GM12878 (cell line): Measurements from ENCODE around the gene DLG1. TPM values are rescaled to one million over a fixed set of nuclear protein-coding genes. Genes with fewer than 3 reads are reported as not detected.
A peak's percentile ranks its signal among the peaks of the same experiment; 100 is the strongest.

ENCODE experiments used
- ATAC-seq: fragments of 200-7000 bp; cut with Tn5 transposase; 3 replicates; pipeline ENCODE4 v1.9.1; 2020; ENCODE audit warnings: mild to moderate bottlenecking, moderate library complexity
- BruUV-seq: library from RNA; stranded (reverse); fragments of 400-500 nt; replicated peaks from 2 replicates; lab custom pipeline; 2021; lab: Mats Ljungman, UMichigan
- CTCF ChIA-PET: fragments of 300-600 bp; sonication (Branson Sonifier 250); formaldehyde crosslinking; extraction: SDS; loops from one replicate; lab custom pipeline; 2021; ENCODE audit warnings: inconsistent platforms; lab: Yijun Ruan, JAX
- POLR2A ChIA-PET: fragments of 350-600 bp; formaldehyde crosslinking; extraction: SDS; loops from one replicate; lab custom pipeline; 2021; ENCODE audit warnings: inconsistent platforms; lab: Charles Lee
- RAD21 ChIA-PET: fragments of 300-600 bp; sonication (Branson Sonifier 250); formaldehyde crosslinking; loops from one replicate; lab custom pipeline; 2023; ENCODE audit warnings: antibody characterized with exemption; ENCODE audit not compliant: unreplicated experiment; lab: Charles Lee
- SMC1A ChIA-PET: fragments of 300-600 bp; sonication (Branson Sonifier 250); formaldehyde crosslinking; loops from one replicate; lab custom pipeline; 2023; ENCODE audit not compliant: unreplicated experiment, uncharacterized antibody; lab: Charles Lee
- DNase-seq: peaks from one replicate; pipeline ENCODE4 v3.0.0-alpha.2; 2011; ENCODE audit warnings: low read depth, low spot score
- FAIRE-seq: peaks from 3 replicates; lab custom pipeline; 2011; peaks lifted over from hg19 to GRCh38; lab: Jason Lieb, UNC
- H2AFZ ChIP-seq: 2 replicates; pipeline ENCODE4 v1.6.0; 2011; ENCODE audit warnings: low read depth, low read length, control low read depth; ENCODE audit not compliant: control insufficient read depth
- H3K27ac ChIP-seq: 2 replicates; pipeline ENCODE4 v1.5.1; 2011; ENCODE audit warnings: control low read depth; ENCODE audit not compliant: control insufficient read depth, insufficient read depth
- H3K27me3 ChIP-seq, 2 experiments: replicated peaks in 1 of 2; 2 replicates each; pipeline versions ENCODE4 v1.6.0 to v1.6.1; 2011; ENCODE audit warnings: low read length in 1 of 2; ENCODE audit not compliant: control insufficient read depth in 2 of 2, insufficient read depth in 2 of 2
- H3K36me3 ChIP-seq, 2 experiments: 2 replicates each; pipeline ENCODE4 v1.5.1; 2011; ENCODE audit warnings: low read length in 1 of 2; ENCODE audit not compliant: control insufficient read depth in 2 of 2, insufficient read depth in 2 of 2
- H3K4me1 ChIP-seq: 2 replicates; pipeline ENCODE4 v1.6.1; 2011; ENCODE audit warnings: mild to moderate bottlenecking, low read length, moderate library complexity, mixed read lengths; ENCODE audit not compliant: control insufficient read depth, insufficient read depth
- H3K4me2 ChIP-seq: 2 replicates; pipeline ENCODE4 v1.6.0; 2011; ENCODE audit warnings: control low read depth; ENCODE audit not compliant: control insufficient read depth, insufficient read depth
- H3K4me3 ChIP-seq: fragments of 200-600 bp; sonication (generic); 2 replicates; pipeline ENCODE4 v1.5.1; 2016
- H3K79me2 ChIP-seq: 2 replicates; pipeline ENCODE4 v1.6.0; 2011; ENCODE audit warnings: low read length; ENCODE audit not compliant: control insufficient read depth, insufficient read depth
- H3K9ac ChIP-seq: 2 replicates; pipeline ENCODE4 v1.8.0; 2011; ENCODE audit warnings: low read length, control low read depth, mixed read lengths; ENCODE audit not compliant: control insufficient read depth, insufficient read depth
- H3K9me3 ChIP-seq: replicated peaks from 3 replicates; pipeline ENCODE4 v1.5.1; 2011; ENCODE audit warnings: mild to moderate bottlenecking, low read length; ENCODE audit not compliant: control insufficient read depth, insufficient read depth
- H4K20me1 ChIP-seq: 2 replicates; pipeline ENCODE4 v1.6.0; 2011; ENCODE audit not compliant: control insufficient read depth, insufficient read depth
- BCL11A ChIP-seq: IDR thresholded peaks from 2 replicates; pipeline ENCODE4 v1.6.1; 2011; ENCODE audit warnings: low read depth, low read length
- CEBPB ChIP-seq, 2 experiments: fragments of 150-350 bp in 1 of 2; IDR thresholded peaks; 2 replicates each; pipeline ENCODE4 v1.6.1; 2012 to 2014; ENCODE audit warnings: low read depth in 2 of 2, low read length in 2 of 2, borderline replicate concordance in 1 of 2, inconsistent platforms in 1 of 2
- CHD4 ChIP-seq: fragments of 200-600 bp; sonication (generic); IDR thresholded peaks from 2 replicates; pipeline ENCODE4 v1.6.1; 2016; ENCODE audit warnings: mild to moderate bottlenecking
- HDAC6 ChIP-seq: fragments of 200-600 bp; sonication (generic); IDR thresholded peaks from one replicate; pipeline ENCODE4 v1.8.0; 2017; ENCODE audit warnings: antibody characterized with exemption; ENCODE audit not compliant: unreplicated experiment
- PAX5 ChIP-seq: IDR thresholded peaks from 2 replicates; pipeline ENCODE4 v1.6.1; 2011; ENCODE audit warnings: low read depth, low read length, borderline replicate concordance
- POLR2AphosphoS5 ChIP-seq: IDR thresholded peaks from 2 replicates; pipeline ENCODE4 v1.6.1; 2011; ENCODE audit warnings: mild to moderate bottlenecking, low read length, inconsistent platforms
- SPI1 ChIP-seq: IDR thresholded peaks from 2 replicates; pipeline ENCODE4 v1.6.1; 2011; ENCODE audit warnings: low read depth, mild to moderate bottlenecking, low read length, moderate library complexity, borderline replicate concordance; ENCODE audit not compliant: insufficient read depth
- WGBS: methylation state at CpG from one replicate; pipeline ENCODE4 v1.1.6; 2016; ENCODE audit warnings: low lambda C conversion rate; ENCODE audit not compliant: insufficient replicate concordance, insufficient coverage; ENCODE audit errors: missing lambda C conversion rate; 5-methylcytosine and 5-hydroxymethylcytosine counted together
- in situ Hi-C: fragments of 300-500 bp; cut with MboI; formaldehyde crosslinking; loops from 9 replicates; pipeline ENCODE4 v1.14.3; 2018; ENCODE audit warnings: mixed read lengths
- intact Hi-C: fragments of 100-400 bp; cut with micrococcal nuclease; formaldehyde crosslinking; loops from one replicate; pipeline ENCODE4 v1.14.2; 2022; ENCODE audit not compliant: unreplicated experiment
- polyA plus RNA-seq, 11 experiments: library from polyadenylated mRNA; depleted of rRNA in 4 of 11; unstranded in 6 of 11; stranded (reverse) in 5 of 11; fragments of >200 nt; fragmentation: Nextera tagmentation in 4 of 11; fragmentation: Illumina TruSeq in 1 of 11; extraction: Ambion mirVana in 4 of 11; extraction: Trizol in 1 of 11; gene quantifications; 1 replicate in 1 of 11; 2 replicates in 10 of 11; pipeline versions ENCODE4 v1.2.1 to v1.2.3, GENCODE V29; 2011 to 2016; ENCODE audit warnings: inconsistent platforms in 2 of 11, missing spikeins in 2 of 11, low read depth in 1 of 11
- total RNA-seq, 4 experiments: library from RNA; depleted of rRNA in 3 of 4; stranded (reverse); fragments of >200 nt in 3 of 4; fragmentation: Illumina TruSeq in 1 of 4; extraction: Trizol in 1 of 4; gene quantifications; 2 replicates each; pipeline versions ENCODE4 v1.2.1 to v1.2.3, GENCODE V29; 2013 to 2021
- TF ChIP-seq, protein P1 (sequence below): IDR thresholded peaks from 2 replicates; pipeline ENCODE4 v1.6.1; 2012; ENCODE audit warnings: improper control_type of control experiment, low read depth, low read length; ENCODE audit not compliant: insufficient replicate concordance
- TF ChIP-seq, protein P2 (sequence below): fragments of 450-650 bp; IDR thresholded peaks from 2 replicates; pipeline ENCODE4 v1.6.1; 2016; ENCODE audit warnings: mild to moderate bottlenecking

Gene DLG1
- total and polyA plus RNA-seq, 10 of the 15 experiments (the other 5 are each of a cell fraction or from before 2014, with no cell fraction given) = 9.2 to 63.1 (median 40.1) TPM

DNA sequence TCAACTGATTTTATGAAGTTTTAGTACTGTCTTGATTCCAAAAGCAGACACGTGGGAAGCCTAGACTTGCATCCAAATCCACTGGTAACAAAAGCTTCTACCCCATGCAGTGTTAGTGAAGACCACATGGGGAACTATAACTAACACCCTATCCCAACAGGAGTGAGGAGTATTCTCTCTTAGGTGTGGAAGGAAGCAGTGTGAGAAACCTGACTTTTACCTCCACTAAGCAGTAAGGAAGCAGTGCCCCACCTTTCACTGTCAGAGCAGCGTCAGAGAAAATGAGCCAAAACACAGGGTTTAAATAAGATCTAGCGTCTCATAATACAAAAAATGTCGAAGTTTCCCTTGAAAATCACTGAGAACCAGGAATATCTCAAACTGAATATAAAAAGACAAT, 60.5 kb downstream of the DLG1 start:
- RAD21 ChIA-PET = interaction anchor here (1.5 kb wide), 1 partner anchor 15 kb away, joined by 4 read pairs; no protein-coding TSS in a partner anchor
- ATAC-seq = no peak

More for the DNA sequence above, 60.5 kb downstream of the DLG1 start:
- peaks cover 78% of the 10 kb centered on the region for H3K79me2 ChIP-seq
- H3K36me3 ChIP-seq = peaks cover 3 to 16% of the 10 kb centered on the region in 2 experiments
- no peak for FAIRE-seq
- H3K9me3 ChIP-seq = peaks cover 22% of the 10 kb centered on the region
- POLR2A ChIA-PET = interaction anchor here (1.1 kb wide), 1 partner anchor 11 kb away, joined by 3 read pairs; no protein-coding TSS in a partner anchor
- H3K4me2 ChIP-seq = peak overlapping the region; percentile 40
- H3K27ac ChIP-seq = no peak overlapping the region
- CTCF ChIA-PET = interaction anchor here (1.2 to 9.1 kb wide), 4 partner anchors 14 to 264 kb away, joined by 3 to 70 read pairs (median 12); no protein-coding TSS in a partner anchor
- H2AFZ ChIP-seq = no peak overlapping the region
- peaks cover 24% of the 10 kb centered on the region for H3K4me1 ChIP-seq
- SMC1A ChIA-PET = interaction anchor here (1.1 to 8.3 kb wide), 4 partner anchors 11 to 19 kb away, joined by 3 to 63 read pairs (median 16); no protein-coding TSS in a partner anchor
- H3K4me3 ChIP-seq = 0 out of 2 replicates have a peak overlapping the region, but pooled peaks have one; percentile 35
- no peak overlapping the region for H3K9ac ChIP-seq
- BruUV-seq = no TSS peak
- intact Hi-C loops = no loop called here
- TF ChIP-seq, protein P1, sequence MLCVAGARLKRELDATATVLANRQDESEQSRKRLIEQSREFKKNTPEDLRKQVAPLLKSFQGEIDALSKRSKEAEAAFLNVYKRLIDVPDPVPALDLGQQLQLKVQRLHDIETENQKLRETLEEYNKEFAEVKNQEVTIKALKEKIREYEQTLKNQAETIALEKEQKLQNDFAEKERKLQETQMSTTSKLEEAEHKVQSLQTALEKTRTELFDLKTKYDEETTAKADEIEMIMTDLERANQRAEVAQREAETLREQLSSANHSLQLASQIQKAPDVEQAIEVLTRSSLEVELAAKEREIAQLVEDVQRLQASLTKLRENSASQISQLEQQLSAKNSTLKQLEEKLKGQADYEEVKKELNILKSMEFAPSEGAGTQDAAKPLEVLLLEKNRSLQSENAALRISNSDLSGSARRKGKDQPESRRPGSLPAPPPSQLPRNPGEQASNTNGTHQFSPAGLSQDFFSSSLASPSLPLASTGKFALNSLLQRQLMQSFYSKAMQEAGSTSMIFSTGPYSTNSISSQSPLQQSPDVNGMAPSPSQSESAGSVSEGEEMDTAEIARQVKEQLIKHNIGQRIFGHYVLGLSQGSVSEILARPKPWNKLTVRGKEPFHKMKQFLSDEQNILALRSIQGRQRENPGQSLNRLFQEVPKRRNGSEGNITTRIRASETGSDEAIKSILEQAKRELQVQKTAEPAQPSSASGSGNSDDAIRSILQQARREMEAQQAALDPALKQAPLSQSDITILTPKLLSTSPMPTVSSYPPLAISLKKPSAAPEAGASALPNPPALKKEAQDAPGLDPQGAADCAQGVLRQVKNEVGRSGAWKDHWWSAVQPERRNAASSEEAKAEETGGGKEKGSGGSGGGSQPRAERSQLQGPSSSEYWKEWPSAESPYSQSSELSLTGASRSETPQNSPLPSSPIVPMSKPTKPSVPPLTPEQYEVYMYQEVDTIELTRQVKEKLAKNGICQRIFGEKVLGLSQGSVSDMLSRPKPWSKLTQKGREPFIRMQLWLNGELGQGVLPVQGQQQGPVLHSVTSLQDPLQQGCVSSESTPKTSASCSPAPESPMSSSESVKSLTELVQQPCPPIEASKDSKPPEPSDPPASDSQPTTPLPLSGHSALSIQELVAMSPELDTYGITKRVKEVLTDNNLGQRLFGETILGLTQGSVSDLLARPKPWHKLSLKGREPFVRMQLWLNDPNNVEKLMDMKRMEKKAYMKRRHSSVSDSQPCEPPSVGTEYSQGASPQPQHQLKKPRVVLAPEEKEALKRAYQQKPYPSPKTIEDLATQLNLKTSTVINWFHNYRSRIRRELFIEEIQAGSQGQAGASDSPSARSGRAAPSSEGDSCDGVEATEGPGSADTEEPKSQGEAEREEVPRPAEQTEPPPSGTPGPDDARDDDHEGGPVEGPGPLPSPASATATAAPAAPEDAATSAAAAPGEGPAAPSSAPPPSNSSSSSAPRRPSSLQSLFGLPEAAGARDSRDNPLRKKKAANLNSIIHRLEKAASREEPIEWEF = no peak
- TF ChIP-seq HDAC6 (no peak), POLR2AphosphoS5 (no peak), BCL11A (no peak), PAX5 (no peak), CHD4 (no peak), CEBPB (IDR thresholded peaks at IDR 0.05; ENCODE audit: borderline replicate concordance in 1 of 2, low read depth in 2 of 2, low read length in 2 of 2) (no peak), SPI1 (no peak)
- TF ChIP-seq, protein P2, sequence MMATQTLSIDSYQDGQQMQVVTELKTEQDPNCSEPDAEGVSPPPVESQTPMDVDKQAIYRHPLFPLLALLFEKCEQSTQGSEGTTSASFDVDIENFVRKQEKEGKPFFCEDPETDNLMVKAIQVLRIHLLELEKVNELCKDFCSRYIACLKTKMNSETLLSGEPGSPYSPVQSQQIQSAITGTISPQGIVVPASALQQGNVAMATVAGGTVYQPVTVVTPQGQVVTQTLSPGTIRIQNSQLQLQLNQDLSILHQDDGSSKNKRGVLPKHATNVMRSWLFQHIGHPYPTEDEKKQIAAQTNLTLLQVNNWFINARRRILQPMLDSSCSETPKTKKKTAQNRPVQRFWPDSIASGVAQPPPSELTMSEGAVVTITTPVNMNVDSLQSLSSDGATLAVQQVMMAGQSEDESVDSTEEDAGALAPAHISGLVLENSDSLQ = no peak
- TF ChIP-seq, all 136 proteins: peak for 0
- Histone ChIP-seq H3K27me3 (no peaks in the 10 kb centered on the region), H4K20me1 (peaks cover 8% of the 10 kb centered on the region; the same call in 1 of the 2 replicates)
- no peak for DNase-seq
- 97% methylated on average over 4 of the region's 4 CpGs for WGBS
- in situ Hi-C loops = no loop called here
